K562 (cell line): ENCODE measurements around the gene AFDN. TPM values are rescaled to one million over a fixed set of nuclear protein-coding genes. Genes with fewer than 3 reads are reported as not detected.

Source experiments
- ATAC-seq: fragments of 200-7000 bp; cut with Tn5 transposase; 3 replicates; pipeline ENCODE4 v1.9.1; 2020; ENCODE audit warnings: moderate library complexity
- BruUV-seq: library from RNA; stranded (reverse); fragments of 400-500 nt; replicated peaks from 2 replicates; lab custom pipeline; 2021; lab: Mats Ljungman, UMichigan
- CTCF ChIA-PET: fragments of 300-600 bp; formaldehyde crosslinking; extraction: SDS; loops from one replicate; lab custom pipeline; 2021; ENCODE audit warnings: low intra/inter-chr PET ratio; lab: Yijun Ruan, JAX
- POLR2A ChIA-PET: fragments of 300-600, 350-650 bp; sonication (Branson Sonifier 250); formaldehyde crosslinking; extraction: SDS; loops from one replicate; lab custom pipeline; 2021; ENCODE audit warnings: antibody characterized with exemption, inconsistent platforms; lab: Yijun Ruan, JAX
- DNase-seq, 4 experiments: peaks; one replicate each; pipeline versions ENCODE4 v3.0.0 to v3.0.0-alpha.2; 2011 to 2018; ENCODE audit warnings: low spot score in 3 of 4, mixed read lengths in 3 of 4; ENCODE audit errors: extremely low read depth in 1 of 4
- FAIRE-seq: peaks from 2 replicates; lab custom pipeline; 2011; peaks lifted over from hg19 to GRCh38; lab: Jason Lieb, UNC
- H2AFZ ChIP-seq: 2 replicates; pipeline ENCODE4 v1.6.0; 2011; ENCODE audit warnings: low read depth, low read length, control low read depth, inconsistent platforms
- H3K27ac ChIP-seq: fragments of 200-600 bp; 3 replicates; pipeline ENCODE4 v1.8.0; 2011; ENCODE audit warnings: low read depth, mild to moderate bottlenecking, control low read depth, inconsistent platforms, low read length, moderate library complexity, mixed read lengths; ENCODE audit errors: extremely low read depth
- H3K27me3 ChIP-seq, 2 experiments: fragments of 300-600 bp in 1 of 2; 2 replicates in 1 of 2; 3 replicates in 1 of 2; pipeline versions ENCODE4 v1.6.0 to v1.8.0; 2011; ENCODE audit warnings: inconsistent platforms in 2 of 2, low read length in 2 of 2, mild to moderate bottlenecking in 1 of 2, mixed read lengths in 1 of 2, moderate library complexity in 1 of 2; ENCODE audit not compliant: control insufficient read depth in 2 of 2, insufficient read depth in 2 of 2
- H3K36me3 ChIP-seq: fragments of 300-600 bp; 3 replicates; pipeline ENCODE4 v1.8.0; 2011; ENCODE audit warnings: mild to moderate bottlenecking, low read length, inconsistent platforms; ENCODE audit not compliant: control insufficient read depth, insufficient read depth
- H3K4me1 ChIP-seq, 2 experiments: fragments of 200-600 bp in 1 of 2; replicated peaks in 1 of 2; 2 replicates in 1 of 2; 3 replicates in 1 of 2; pipeline versions ENCODE4 v1.5.1 to v1.8.0; 2011; ENCODE audit warnings: inconsistent platforms in 2 of 2, low read length in 2 of 2, mild to moderate bottlenecking in 1 of 2, mixed read lengths in 1 of 2, moderate library complexity in 1 of 2; ENCODE audit not compliant: control insufficient read depth in 2 of 2, insufficient read depth in 2 of 2
- H3K4me2 ChIP-seq: 2 replicates; pipeline ENCODE4 v1.6.1; 2011; ENCODE audit warnings: low read length, control low read depth, inconsistent platforms, mixed read lengths; ENCODE audit not compliant: insufficient read depth
- H3K4me3 ChIP-seq: fragments of 200-600 bp; sonication (generic), shearing (Covaris generic); 2 replicates; pipeline ENCODE4 v1.5.1; 2016; ENCODE audit warnings: control low read depth, inconsistent platforms
- H3K79me2 ChIP-seq: fragments of 200-600 bp; 3 replicates; pipeline ENCODE4 v1.8.0; 2011; ENCODE audit warnings: low read length, inconsistent platforms; ENCODE audit not compliant: control insufficient read depth, insufficient read depth
- H3K9ac ChIP-seq, 2 experiments: 2 replicates each; pipeline versions ENCODE4 v1.6.0 to v1.6.1; 2011; ENCODE audit warnings: low read depth in 2 of 2, low read length in 2 of 2, control low read depth in 1 of 2, inconsistent platforms in 1 of 2, mild to moderate bottlenecking in 1 of 2, mixed read lengths in 1 of 2; ENCODE audit not compliant: insufficient read depth in 1 of 2
- H3K9me1 ChIP-seq: one replicate; pipeline ENCODE4 v1.6.0; 2011; ENCODE audit warnings: inconsistent platforms, mild to moderate bottlenecking, low read length, moderate library complexity; ENCODE audit not compliant: control insufficient read depth, insufficient read depth
- H3K9me3 ChIP-seq: replicated peaks from 2 replicates; pipeline ENCODE4 v1.5.1; 2011; ENCODE audit warnings: low read depth, low read length, inconsistent platforms; ENCODE audit not compliant: control insufficient read depth, insufficient read depth
- H4K20me1 ChIP-seq: replicated peaks from 2 replicates; pipeline ENCODE4 v1.6.1; 2011; ENCODE audit warnings: low read length, inconsistent platforms, mixed read lengths; ENCODE audit not compliant: control insufficient read depth, insufficient read depth
- ARID1B ChIP-seq: fragments of 450-650 bp; IDR thresholded peaks from 2 replicates; pipeline ENCODE4 v1.6.1; 2016; ENCODE audit warnings: antibody characterized with exemption, mild to moderate bottlenecking, inconsistent platforms
- CREB1 ChIP-seq, 2 experiments: sonication (generic) in 1 of 2; formaldehyde crosslinking in 1 of 2; IDR thresholded peaks; 2 replicates each; pipeline versions ENCODE4 v1.6.1 to v1.8.0; 2012 to 2022; ENCODE audit warnings: inconsistent platforms in 1 of 2, mild to moderate bottlenecking in 1 of 2, missing genetic modification reagents in 1 of 2, moderate library complexity in 1 of 2
- DPF2 ChIP-seq: fragments of 450-650 bp; IDR thresholded peaks from 2 replicates; pipeline ENCODE4 v1.6.1; 2016
- EP400 ChIP-seq: fragments of 450-650 bp; IDR thresholded peaks from 2 replicates; pipeline ENCODE4 v1.6.1; 2017; ENCODE audit warnings: antibody characterized with exemption, mild to moderate bottlenecking, moderate library complexity
- FUS ChIP-seq: fragments of 200-400 bp; formaldehyde crosslinking; optimal IDR thresholded peaks from 2 replicates; pipeline ENCODE3; 2017; ENCODE audit warnings: low read depth, low read length
- JUND ChIP-seq, 2 experiments: IDR thresholded peaks; 2 replicates in 1 of 2; 3 replicates in 1 of 2; pipeline ENCODE4 v1.6.1; 2011; ENCODE audit warnings: borderline replicate concordance in 2 of 2, low read depth in 2 of 2, low read length in 2 of 2, improper control_type of control experiment in 1 of 2, missing biosample characterization in 1 of 2, missing genetic modification characterization in 1 of 2, missing genetic modification reagents in 1 of 2
- KAT7 ChIP-seq: sonication (generic); formaldehyde crosslinking; IDR thresholded peaks from 2 replicates; pipeline ENCODE4 v1.8.0; 2022; ENCODE audit warnings: missing genetic modification reagents, mild to moderate bottlenecking, borderline replicate concordance
- KDM1A ChIP-seq, 2 experiments: fragments of 450-650 bp; IDR thresholded peaks; 2 replicates each; pipeline ENCODE4 v1.6.1; 2016; ENCODE audit warnings: mild to moderate bottlenecking in 2 of 2
- MBD2 ChIP-seq: sonication (generic); IDR thresholded peaks from 2 replicates; pipeline ENCODE4 v1.6.1; 2016; ENCODE audit warnings: low read depth, borderline replicate concordance
- MECOM ChIP-seq: fragments of 250-450 bp; sonication (Bioruptor Pico); IDR thresholded peaks from 2 replicates; pipeline ENCODE4 v1.8.0; 2022; ENCODE audit warnings: inconsistent platforms
- MTA1 ChIP-seq: fragments of 450-650 bp; IDR thresholded peaks from 2 replicates; pipeline ENCODE4 v1.6.1; 2017; ENCODE audit warnings: borderline replicate concordance
- NEUROD1 ChIP-seq: fragments of 150-350 bp; IDR thresholded peaks from 2 replicates; pipeline ENCODE4 v1.6.1; 2014; ENCODE audit warnings: borderline replicate concordance, low read length, low read depth; ENCODE audit not compliant: partially characterized antibody
- NFIC ChIP-seq: fragments of 450-650 bp; IDR thresholded peaks from 2 replicates; pipeline ENCODE4 v1.6.1; 2017; ENCODE audit warnings: mild to moderate bottlenecking, inconsistent platforms
- NONO ChIP-seq, 2 experiments: fragments of 200-400 bp in 1 of 2; fragments of 450-650 bp in 1 of 2; formaldehyde crosslinking in 1 of 2; IDR thresholded peaks; 2 replicates each; pipeline ENCODE4 v1.6.1; 2017; ENCODE audit warnings: low read depth in 2 of 2, mild to moderate bottlenecking in 2 of 2, moderate library complexity in 2 of 2, low read length in 1 of 2
- SAP30 ChIP-seq: fragments of 200-600 bp; sonication (generic); IDR thresholded peaks from 2 replicates; pipeline ENCODE4 v1.6.1; 2012; ENCODE audit warnings: borderline replicate concordance, low read depth, mild to moderate bottlenecking, moderate library complexity, low read length, control low read depth, inconsistent platforms; ENCODE audit not compliant: insufficient read depth, poor library complexity, severe bottlenecking
- TRIM24 ChIP-seq, 2 experiments: fragments of 450-650 bp; IDR thresholded peaks; 2 replicates each; pipeline ENCODE4 v1.6.1; 2016
- ZMIZ1 ChIP-seq, 2 experiments: fragments of 150-350 bp in 1 of 2; IDR thresholded peaks; 2 replicates each; pipeline ENCODE4 v1.6.1; 2012 to 2016; ENCODE audit warnings: low read depth in 2 of 2, low read length in 2 of 2, mild to moderate bottlenecking in 1 of 2, moderate library complexity in 1 of 2
- ZNF589 ChIP-seq: fragments of 200-800 bp; sonication (Bioruptor generic); IDR thresholded peaks from 2 replicates; pipeline ENCODE4 v1.6.1; 2016; ENCODE audit warnings: low read depth, missing genetic modification characterization, missing compliant biosample characterization
- WGBS: fragments of 100-300 bp; shearing (Covaris generic); methylation state at CpG from one replicate; pipeline ENCODE4 v1.1.6; 2016; ENCODE audit warnings: low coverage, mixed read lengths; ENCODE audit not compliant: insufficient coverage; ENCODE audit errors: missing lambda C conversion rate; 5-methylcytosine and 5-hydroxymethylcytosine counted together
- in situ Hi-C: fragments of 300-500 bp; cut with MboI; formaldehyde crosslinking; loops from 4 replicates; pipeline ENCODE4 v1.15.0; 2018; ENCODE audit warnings: inconsistent platforms, mixed read lengths
- intact Hi-C: fragments of 100-400 bp; cut with micrococcal nuclease; formaldehyde crosslinking; loops from 2 replicates; pipeline ENCODE4 v1.14.2; 2022
- polyA plus RNA-seq, 8 experiments: library from polyadenylated mRNA; depleted of rRNA in 4 of 8; stranded (reverse) in 5 of 8; unstranded in 3 of 8; fragments of >200 nt; fragmentation: Nextera tagmentation in 2 of 8; fragmentation: Illumina TruSeq in 1 of 8; extraction: Ambion mirVana in 2 of 8; extraction: Trizol in 1 of 8; gene quantifications; 2 replicates each; pipeline versions ENCODE4 v1.2.1 to v1.2.3, GENCODE V29; 2011 to 2014; ENCODE audit warnings: inconsistent platforms in 1 of 8, missing spikeins in 1 of 8
- total RNA-seq, 7 experiments: library from RNA; depleted of rRNA in 6 of 7; stranded (reverse); fragments of >200 nt in 6 of 7; fragmentation: Illumina TruSeq in 2 of 7; extraction: Trizol in 2 of 7; gene quantifications; 2 replicates each; pipeline versions ENCODE4 v1.2.1 to v1.2.3, GENCODE V29; 2011 to 2021; ENCODE audit warnings: low replicate concordance in 1 of 7

The AFDN gene
- total and polyA plus RNA-seq, 9 of the 15 experiments (the other 6 are each of a cell fraction or from before 2014, with no cell fraction given), result 7.2 to 129 (median 105) TPM

DNA sequence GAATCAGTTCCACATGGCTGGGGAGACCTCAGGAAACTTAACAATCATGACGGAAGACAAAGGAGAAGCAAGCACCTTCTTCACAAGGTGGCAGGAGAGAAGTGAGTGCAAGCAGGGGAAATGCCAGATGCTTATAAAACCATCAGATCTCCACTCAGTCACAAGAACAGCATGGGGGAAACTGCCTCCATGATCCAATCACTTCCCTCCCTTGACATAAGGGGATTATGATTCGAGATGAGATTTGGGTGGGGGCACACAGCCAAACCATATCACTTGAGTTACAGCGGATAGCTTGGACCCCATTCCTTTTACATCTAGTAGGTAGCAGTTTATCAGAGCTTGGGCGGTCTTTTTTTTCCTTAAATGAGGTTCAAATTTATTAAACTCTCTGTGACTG is 19.1 kb downstream of the AFDN start:
- intact Hi-C loops, result no loop called here
- H3K4me2 ChIP-seq, result no peak overlapping the region
- H3K4me1 ChIP-seq, result peaks cover 14 to 78% of the 10 kb centered on the region in 2 experiments
- ChIA-PET CTCF (no interaction called here), POLR2A (interaction anchor here (2.4 kb wide), 1 partner anchor 11 kb away, joined by 12 read pairs; no protein-coding TSS in a partner anchor)
- no peak overlapping the region for H3K27ac ChIP-seq
- ATAC-seq, result no peak
- H3K79me2 ChIP-seq, result peaks cover 100% of the 10 kb centered on the region
- H3K36me3 ChIP-seq, result no peaks in the 10 kb centered on the region
- WGBS, result 24% methylated on average over 4 of the region's 4 CpGs
- H3K4me3 ChIP-seq, result no peak overlapping the region
- no TSS peak for BruUV-seq
- H2AFZ ChIP-seq, result no peak overlapping the region
- FAIRE-seq, result no peak
- no peaks in the 10 kb centered on the region for H3K27me3 ChIP-seq
- H3K9ac ChIP-seq, result no peak overlapping the region
- H3K9me3 ChIP-seq, result no peaks in the 10 kb centered on the region
- DNase-seq, result no peak
- peaks cover 10% of the 10 kb centered on the region for H4K20me1 ChIP-seq
- no peaks in the 10 kb centered on the region for H3K9me1 ChIP-seq
- in situ Hi-C loops, result no loop called here
- no peak for TF ChIP-seq NEUROD1
- TF ChIP-seq JUND (IDR thresholded peaks at IDR 0.05; ENCODE audit: borderline replicate concordance, low read depth, low read length), result no peak
- no peak for TF ChIP-seq JUND (tag; IDR thresholded peaks at IDR 0.05; ENCODE audit: borderline replicate concordance, low read depth, low read length)
- no peak for TF ChIP-seq FUS
- TF ChIP-seq KAT7 (CRISPR knock-in tag), result no peak
- 0 out of 2 replicates have a peak, but pooled peaks have one; percentile 36 for TF ChIP-seq MBD2
- peak; percentile 38; the same call in 1 of the 2 replicates for TF ChIP-seq ARID1B
- TF ChIP-seq CREB1 (IDR thresholded peaks at IDR 0.05), result no peak
- no peak for TF ChIP-seq CREB1 (CRISPR knock-in tag; IDR thresholded peaks at IDR 0.05)
- TF ChIP-seq MECOM (CRISPR knock-in tag), result no peak
- TF ChIP-seq DPF2, result peak; percentile 31; the same call in 1 of the 2 replicates
- no peak for TF ChIP-seq ZMIZ1 (IDR thresholded peaks at IDR 0.05; ENCODE audit: low read depth in 2 of 2, low read length in 2 of 2)
- TF ChIP-seq MTA1, result 0 out of 2 replicates have a peak, but pooled peaks have one; percentile 21
- TF ChIP-seq NFIC, result peak; percentile 44; the same call in 1 of the 2 replicates
- TF ChIP-seq ZNF589 (CRISPR knock-in tag), result no peak
- TF ChIP-seq SAP30, result no peak
- TF ChIP-seq KDM1A (IDR thresholded peaks at IDR 0.05), result peak; percentile 78 to 83
- no peak for TF ChIP-seq EP400
- no peak for TF ChIP-seq NONO (IDR thresholded peaks at IDR 0.05; ENCODE audit: low read depth in 2 of 2, low read length in 1 of 2)
- TF ChIP-seq TRIM24 (IDR thresholded peaks at IDR 0.05), result 0 out of 4 replicates have a peak, but pooled peaks of 1 of the 2 experiments have one; percentile 15
